Thymus (tissue), 11 donors: Measurements from ENCODE around the gene TEN1. TPM values are rescaled to one million over a fixed set of nuclear protein-coding genes. Genes with fewer than 3 reads are reported as not detected.
"Not testable (repeated sequence)": the region's sequence is repeated elsewhere in the genome, so short reads cannot be mapped to it uniquely, and the experiment has no call there.

Experiments used
- DNase-seq, 9 donors: peaks; one replicate each; pipeline ENCODE4 v3.0.0-alpha.2; 2013; ENCODE audit warnings: low spot score in 9 of 9, low read depth in 6 of 9, missing footprints in 1 of 9
- H3K27ac ChIP-seq, 2 donors: one replicate each; pipeline ENCODE4 v1.5.1; 2013; ENCODE audit warnings: control low read depth in 1 of 2, low read depth in 1 of 2, low read length in 1 of 2, mild to moderate bottlenecking in 1 of 2, moderate library complexity in 1 of 2
- H3K27me3 ChIP-seq, 2 donors: one replicate each; pipeline ENCODE4 v1.5.1; 2013; ENCODE audit warnings: low read length in 1 of 2; ENCODE audit not compliant: control insufficient read depth in 2 of 2, insufficient read depth in 1 of 2
- H3K36me3 ChIP-seq, 2 donors: one replicate each; pipeline ENCODE4 v1.5.1; 2013; ENCODE audit warnings: low read length in 1 of 2, mild to moderate bottlenecking in 1 of 2, moderate library complexity in 1 of 2; ENCODE audit not compliant: control insufficient read depth in 2 of 2, insufficient read depth in 2 of 2
- H3K4me1 ChIP-seq, 2 donors: one replicate each; pipeline ENCODE4 v1.5.1; 2013; ENCODE audit warnings: low read length in 2 of 2; ENCODE audit not compliant: control insufficient read depth in 2 of 2, insufficient read depth in 2 of 2
- H3K4me3 ChIP-seq, 2 donors: one replicate each; pipeline ENCODE4 v1.5.1; 2013; ENCODE audit warnings: low read length in 2 of 2, control low read depth in 1 of 2, mild to moderate bottlenecking in 1 of 2
- H3K9me3 ChIP-seq, 2 donors: one replicate each; pipeline ENCODE4 v1.5.1; 2013; ENCODE audit warnings: low read length in 1 of 2, mild to moderate bottlenecking in 1 of 2; ENCODE audit not compliant: control insufficient read depth in 2 of 2, insufficient read depth in 1 of 2
- WGBS: extraction: QIAGEN DNeasy Blood & Tissue Kit; methylation state at CpG from one replicate; pipeline ENCODE4 v1.1.7; 2013; 5-methylcytosine and 5-hydroxymethylcytosine counted together
- polyA plus RNA-seq: library from polyadenylated mRNA; stranded (reverse); fragments of 200-250 nt; gene quantifications from one replicate; pipeline ENCODE4 v1.2.3, GENCODE V29; 2013
- total RNA-seq: library from RNA; stranded (reverse); fragments of 120-200 nt; gene quantifications from one replicate; pipeline ENCODE4 v1.2.4, GENCODE V29; 2013
- donor health status: healthy.

The TEN1 gene
- total and polyA plus RNA-seq, 2 donors, result 10.4 to 18.2 TPM

- H3K36me3 ChIP-seq, result peaks cover 6 to 27% of the 10 kb centered on the region in 2 donors
- no peaks in the 10 kb centered on the region for H3K27me3 ChIP-seq
- H3K9me3 ChIP-seq, result no peaks in the 10 kb centered on the region
- H3K4me1 ChIP-seq, result no peaks in the 10 kb centered on the region
- H3K27ac ChIP-seq, result no peak overlapping the region
- no peak overlapping the region for H3K4me3 ChIP-seq
- no peak for DNase-seq
- 98% methylated on average over 7 of the region's 7 CpGs for WGBS
Observed at GRCh38 chr17:75970626-75971025, 8.4 kb upstream of the TEN1 start.

- Histone ChIP-seq H3K4me1 (peaks cover 7 to 15% of the 10 kb centered on the region in 2 donors), H3K36me3 (peaks cover 6 to 29% of the 10 kb centered on the region in 2 donors)
- 96% methylated on average over 6 of the region's 6 CpGs for WGBS
- H3K4me3 ChIP-seq, DNase-seq, H3K27ac ChIP-seq, H3K27me3 ChIP-seq, H3K9me3 ChIP-seq: not testable (repeated sequence)
Observed at GRCh38 chr17:75975187-75975586, 3.9 kb upstream of the TEN1 start.

DNA sequence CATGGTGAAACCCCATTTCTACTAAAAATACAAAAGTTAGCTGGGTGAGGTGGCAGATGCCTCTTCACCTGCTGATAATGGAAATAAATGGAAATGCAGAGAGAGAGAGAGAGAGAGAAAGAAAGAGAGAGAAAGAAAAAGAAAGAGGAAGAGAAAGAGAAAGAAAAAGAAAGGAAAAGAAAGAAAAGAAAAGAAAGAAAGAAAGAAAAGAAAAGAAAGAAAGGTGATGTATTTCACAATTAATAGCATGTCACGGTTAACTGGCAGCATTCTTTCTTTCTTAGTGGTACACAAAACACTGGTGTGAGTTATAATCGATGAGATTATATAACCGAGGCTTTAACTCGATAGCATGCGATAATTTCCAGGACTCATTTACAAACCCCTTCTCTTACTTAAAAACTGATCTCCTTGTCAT is 3.3 kb upstream of the TEN1 start:
- Histone ChIP-seq H3K4me1 (peaks cover 9 to 18% of the 10 kb centered on the region in 2 donors), H3K27ac (no peak overlapping the region), H3K4me3 (no peak overlapping the region), H3K27me3 (no peaks in the 10 kb centered on the region), H3K36me3 (peaks cover 6 to 26% of the 10 kb centered on the region in 2 donors), H3K9me3 (no peaks in the 10 kb centered on the region)
- WGBS, result 95% methylated on average over 5 of the region's 5 CpGs
- DNase-seq, result no peak

GRCh38 chr17:75976175-75976848 is 2.7 kb upstream of the TEN1 start:
- Histone ChIP-seq H3K27me3 (no peaks in the 10 kb centered on the region), H3K36me3 (peaks cover 6 to 26% of the 10 kb centered on the region in 2 donors), H3K9me3 (no peaks in the 10 kb centered on the region), H3K4me3 (no peak overlapping the region), H3K27ac (no peak overlapping the region), H3K4me1 (peaks cover 9 to 18% of the 10 kb centered on the region in 2 donors)
- 92% methylated on average over 9 of the region's 9 CpGs for WGBS
- no peak for DNase-seq

DNA sequence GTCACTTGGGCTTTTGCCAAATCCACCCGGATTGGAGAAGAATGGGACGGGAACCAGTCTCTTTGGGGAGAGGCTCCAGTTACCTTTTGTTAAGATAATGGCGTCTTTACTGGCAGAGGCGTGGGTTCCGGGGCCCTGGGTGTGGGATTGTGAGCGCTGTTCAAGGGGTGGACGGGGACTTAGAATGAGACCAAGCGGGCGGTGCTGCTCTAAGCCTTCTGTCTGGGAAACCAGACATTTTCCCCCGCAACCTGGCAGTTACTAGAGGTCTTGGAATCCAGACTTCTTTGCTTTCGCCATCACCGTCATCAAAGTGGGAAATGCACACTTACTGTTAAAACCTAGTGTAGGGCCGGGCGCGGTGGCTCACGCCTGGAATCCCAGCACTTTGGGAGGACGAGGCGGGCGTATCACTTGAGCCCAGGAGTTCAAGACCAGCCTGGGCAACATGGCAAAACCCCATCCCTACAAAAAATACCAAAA is 706 bp downstream of the TEN1 start:
- Histone ChIP-seq H3K4me1 (peaks cover 9 to 18% of the 10 kb centered on the region in 2 donors), H3K36me3 (peaks cover 0 to 7% of the 10 kb centered on the region in 2 donors)
- 5% methylated on average over 19 of the region's 19 CpGs for WGBS

DNA sequence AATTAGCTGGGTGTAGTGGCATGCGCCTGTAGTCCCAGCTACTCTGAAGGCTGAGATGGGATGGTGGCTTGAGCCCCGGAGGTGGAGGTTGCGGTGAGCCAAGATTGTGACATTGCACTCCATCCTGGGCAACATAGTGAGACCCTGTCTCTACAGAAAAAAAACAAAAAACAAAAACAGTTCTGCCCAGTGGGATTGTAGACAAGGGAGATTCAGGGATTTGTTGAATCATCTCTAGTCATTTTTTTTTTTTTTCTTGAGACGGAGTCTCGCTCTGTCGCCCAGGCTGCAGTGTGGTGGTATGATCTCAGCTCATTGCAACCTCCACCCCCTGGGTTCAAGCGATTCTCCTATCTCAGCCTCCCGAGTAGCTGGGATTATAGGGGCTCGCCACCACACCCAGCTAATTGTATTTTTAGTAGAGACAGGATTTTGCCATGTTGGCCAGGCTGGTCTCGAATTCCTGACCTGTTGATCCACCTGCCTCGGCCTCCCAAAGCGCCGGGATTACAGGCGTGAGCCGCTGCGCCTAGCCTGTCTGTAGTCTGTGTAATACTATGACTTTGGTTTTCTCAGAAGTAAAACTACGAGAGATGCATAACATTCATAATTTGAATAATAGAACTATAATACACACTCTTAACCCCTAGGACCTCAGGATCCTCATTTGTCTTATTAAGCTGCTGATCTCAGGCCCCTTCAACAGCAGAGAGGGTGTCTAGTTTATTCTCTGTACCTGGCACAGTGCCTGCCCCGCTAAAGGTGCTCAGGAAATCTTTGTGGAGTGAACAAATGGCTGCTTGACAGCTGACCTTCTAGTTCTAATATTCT is 1.4 kb downstream of the TEN1 start:
- no peak for DNase-seq
- Histone ChIP-seq H3K27me3 (no peaks in the 10 kb centered on the region), H3K4me3 (peak overlapping the region; percentile 63 to 97), H3K36me3 (peaks cover 0 to 5% of the 10 kb centered on the region in 2 donors), H3K27ac (peak overlapping the region; percentile 94 to 97), H3K9me3 (no peaks in the 10 kb centered on the region), H3K4me1 (peaks cover 9 to 18% of the 10 kb centered on the region in 2 donors)
- WGBS, result 95% methylated on average over 18 of the region's 18 CpGs

More for the DNA sequence above, 706 bp downstream of the TEN1 start:
- DNase-seq, result no peak
- no peaks in the 10 kb centered on the region for H3K27me3 ChIP-seq
- no peaks in the 10 kb centered on the region for H3K9me3 ChIP-seq
- peak overlapping the region; percentile 94 to 97 for H3K27ac ChIP-seq
- H3K4me3 ChIP-seq, result peak overlapping the region; percentile 63 to 97

GRCh38 chr17:75981019-75981615 is 2.1 kb downstream of the TEN1 start:
- DNase-seq, result no peak
- WGBS, result 98% methylated on average over 7 of the region's 7 CpGs
- no peaks in the 10 kb centered on the region for H3K27me3 ChIP-seq
- peaks cover 9 to 18% of the 10 kb centered on the region in 2 donors for H3K4me1 ChIP-seq
- H3K9me3 ChIP-seq, result no peaks in the 10 kb centered on the region
- peaks cover 0 to 4% of the 10 kb centered on the region in 2 donors for H3K36me3 ChIP-seq
- H3K4me3 ChIP-seq, result no peak overlapping the region
- no peak overlapping the region for H3K27ac ChIP-seq

DNA sequence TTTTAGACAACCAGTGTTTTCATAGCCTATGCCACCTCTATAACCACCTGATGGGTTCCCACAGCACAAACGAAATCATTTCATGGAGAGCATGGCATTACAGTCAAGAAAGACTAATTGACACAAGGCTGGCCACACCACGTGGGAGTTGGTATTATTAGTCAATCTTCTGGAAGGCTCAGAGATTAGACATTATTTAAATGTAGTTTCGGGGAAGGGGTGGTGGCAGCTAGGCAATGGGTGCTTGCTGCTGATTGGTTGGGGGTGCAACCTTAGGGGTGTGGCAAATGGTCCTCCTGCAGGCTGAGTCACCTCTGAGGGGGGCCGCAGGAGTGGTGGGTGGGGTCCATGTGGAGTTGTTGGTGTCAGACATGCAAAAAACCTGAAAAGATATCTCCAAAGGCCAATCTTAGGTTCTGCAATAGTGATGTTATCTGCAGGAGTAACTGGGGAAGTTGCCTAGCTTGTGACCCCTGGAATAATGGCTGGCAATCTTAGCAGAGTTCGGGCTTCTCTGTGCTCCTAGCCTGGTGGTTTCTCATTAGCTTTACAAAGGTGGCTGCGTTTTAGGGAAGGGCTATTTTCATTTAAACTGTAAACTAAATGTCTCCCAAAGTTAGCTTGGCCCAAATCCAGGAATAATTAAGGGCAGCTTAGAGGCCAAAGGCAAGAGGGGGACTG is 4.6 kb downstream of the TEN1 start:
- H3K4me1 ChIP-seq, result peaks cover 5 to 9% of the 10 kb centered on the region in 2 donors
- no peak overlapping the region for H3K4me3 ChIP-seq
- no peaks in the 10 kb centered on the region for H3K9me3 ChIP-seq
- H3K36me3 ChIP-seq, result no peaks in the 10 kb centered on the region
- no peak overlapping the region for H3K27ac ChIP-seq
- no peak for DNase-seq
- WGBS, result 96% methylated on average over 6 of the region's 6 CpGs
- H3K27me3 ChIP-seq, result no peaks in the 10 kb centered on the region
